GM21528 (cell line): Measurements from ENCODE around the gene BET1.
"Not testable (repeated sequence)": the region's sequence is repeated elsewhere in the genome, so short reads cannot be mapped to it uniquely, and the experiment has no call there.

Experiments used
- ATAC-seq: cut with Tn5 transposase; IDR thresholded peaks from one replicate; pipeline ENCODE4 v1.9.1; 2021; ENCODE audit warnings: mild to moderate bottlenecking, moderate library complexity; ENCODE audit not compliant: unreplicated experiment, low FRiP score

BET1 gene

GRCh38 chr7:94004024-94004951, at the start of gene BET1:
TSS of gene BET1 (minus strand) at chr7:94004355. CDS start at chr7:94004216, 139 bp downstream.
- peak; percentile 95 for ATAC-seq

DNA sequence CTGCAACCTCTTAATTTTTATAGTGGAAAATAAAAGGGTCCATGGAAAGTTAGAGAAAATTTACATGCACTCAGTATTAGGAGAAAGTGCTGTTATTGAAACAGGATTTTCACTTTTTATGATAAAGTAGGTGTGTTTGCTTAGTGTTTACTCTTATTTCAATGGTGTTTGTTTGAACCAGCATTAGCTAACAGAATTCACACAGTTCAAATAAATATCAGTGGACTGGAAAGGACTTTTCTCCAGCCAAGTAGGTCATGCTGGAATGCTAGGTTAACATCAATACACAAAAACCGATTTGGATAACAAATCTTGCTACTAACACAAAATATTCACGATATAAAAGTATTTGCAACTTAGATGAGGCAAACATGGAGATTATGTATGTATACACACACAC, 49.4 kb upstream of the BET1 start:
- ATAC-seq: no peak

DNA sequence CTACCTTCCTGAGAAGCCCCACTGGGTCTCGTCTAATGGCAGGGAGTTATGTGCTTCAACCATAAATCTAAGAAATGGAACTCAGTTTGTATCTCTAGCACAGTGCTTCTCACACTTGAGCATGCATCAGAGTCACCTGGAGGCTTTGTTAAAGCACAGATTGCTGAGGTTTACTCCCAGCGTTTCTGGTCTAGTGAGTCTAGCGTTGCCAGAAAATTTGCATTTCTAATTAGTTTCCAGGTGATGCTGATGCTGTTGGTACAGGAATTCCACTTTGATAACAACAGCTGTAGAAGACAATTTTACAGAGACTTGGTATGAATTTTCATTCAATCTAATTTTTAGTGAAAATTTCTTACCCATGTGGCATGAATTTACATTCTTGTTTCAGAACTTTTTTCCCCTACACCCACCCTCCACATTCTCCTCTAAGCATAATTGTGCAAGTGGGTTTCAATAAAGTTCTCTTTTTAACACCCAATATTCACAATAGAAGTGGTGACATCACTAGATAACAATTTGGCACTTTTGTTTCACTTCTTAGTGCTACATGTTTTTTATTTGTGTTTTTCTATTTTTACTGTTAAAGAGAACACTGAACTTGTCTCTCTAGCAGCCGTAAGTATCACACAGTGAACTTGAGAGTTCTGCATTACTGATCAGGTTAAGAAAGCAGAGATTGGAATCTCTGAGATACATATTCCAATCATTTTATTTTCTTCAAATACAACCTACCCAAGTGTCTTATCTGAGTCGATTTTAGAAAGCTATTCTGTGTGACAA, 48.4 kb upstream of the BET1 start:
- peak; percentile 53 for ATAC-seq

DNA sequence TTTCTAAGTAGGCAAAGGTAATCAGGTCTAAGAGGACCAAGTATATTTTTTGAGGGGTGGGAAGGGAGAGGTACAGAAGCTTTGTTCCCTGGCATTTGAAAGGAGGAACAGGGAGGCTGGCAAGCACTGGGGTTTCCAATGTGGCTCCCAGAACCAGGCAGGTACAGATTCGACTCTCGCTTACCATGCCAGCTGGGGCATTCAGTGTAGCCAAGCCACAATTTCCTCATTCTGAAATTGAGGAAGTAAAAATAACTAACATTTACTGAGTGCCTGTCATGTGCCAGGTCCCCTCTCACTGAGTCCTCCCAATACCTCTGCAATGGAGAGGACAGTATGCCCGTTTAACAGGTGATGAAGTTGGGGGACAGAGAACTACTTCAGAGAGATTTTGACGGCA, 45.9 kb upstream of the BET1 start:
- peak; percentile 88 for ATAC-seq

- ATAC-seq: peak; percentile 31
Observed at GRCh38 chr7:94049615-94050014, 45.5 kb upstream of the BET1 start.

- no peak for ATAC-seq
Observed at GRCh38 chr7:94048755-94049154, 44.6 kb upstream of the BET1 start.

GRCh38 chr7:94047956-94048355, 43.8 kb upstream of the BET1 start:
- no peak for ATAC-seq

- ATAC-seq: no peak
Observed at GRCh38 chr7:94045581-94045980, 41.4 kb upstream of the BET1 start.

DNA sequence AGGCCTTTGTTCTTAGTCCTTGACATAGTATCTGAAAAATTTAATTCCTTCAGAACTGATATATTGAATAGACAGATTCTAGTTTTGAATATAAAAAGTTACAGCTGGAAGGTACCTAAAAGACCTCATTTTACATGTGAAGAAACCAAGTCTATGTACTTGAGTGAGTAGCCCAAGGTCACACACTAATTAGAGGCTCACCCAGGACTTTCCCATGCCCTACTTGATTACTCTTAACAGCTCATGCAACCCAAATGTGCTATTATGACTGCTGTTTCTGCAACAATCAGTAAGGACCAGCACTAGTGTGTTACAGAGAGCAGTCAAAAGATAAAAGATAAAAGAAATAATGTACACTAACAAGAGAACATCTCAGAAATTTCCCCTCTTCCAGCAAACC, 40.7 kb upstream of the BET1 start:
- no peak for ATAC-seq

GRCh38 chr7:94043299-94043698, 39.1 kb upstream of the BET1 start:
- ATAC-seq: no peak

DNA sequence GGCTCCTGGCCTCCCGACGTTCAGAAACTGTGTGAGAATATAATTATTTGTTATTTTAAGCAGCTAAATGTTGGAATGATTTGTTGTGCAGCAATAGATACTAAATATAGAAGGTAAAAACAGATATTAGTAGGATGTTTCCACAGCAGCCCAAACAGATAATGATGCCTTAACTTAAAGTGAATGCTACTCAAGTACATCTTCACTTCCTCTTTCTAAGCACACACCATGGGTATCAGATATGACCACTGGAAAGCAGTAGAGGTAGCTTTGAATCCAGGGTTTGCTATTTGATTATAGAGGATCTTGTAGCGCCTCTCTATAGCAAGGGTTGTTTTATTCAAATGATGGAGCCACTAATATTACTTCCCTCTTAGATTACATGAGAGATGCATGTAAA, 38.2 kb upstream of the BET1 start:
- peak; percentile 97 for ATAC-seq

- ATAC-seq: no peak
Observed at GRCh38 chr7:94041529-94041928, 37.4 kb upstream of the BET1 start.

DNA sequence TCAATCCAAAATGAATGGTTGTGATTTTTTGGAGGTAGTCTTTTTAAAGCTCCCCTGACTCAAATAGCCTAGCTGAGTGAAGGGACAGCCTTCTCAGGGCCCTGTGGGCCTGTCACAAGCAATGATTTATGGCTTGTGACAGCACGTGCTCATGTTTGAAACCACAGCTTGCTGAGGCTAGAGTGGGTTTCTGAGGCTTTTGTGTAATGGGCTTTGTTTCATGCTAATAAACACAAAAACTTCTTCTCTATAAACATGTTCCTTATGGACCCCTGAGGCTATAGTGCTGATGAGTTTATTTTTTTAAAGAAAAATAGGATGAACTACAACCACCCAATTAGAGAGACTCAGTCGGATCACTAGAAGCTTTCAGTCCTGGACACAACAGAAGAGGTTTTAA, 36.1 kb upstream of the BET1 start:
- ATAC-seq: no peak

GRCh38 chr7:94039368-94040035, 35.3 kb upstream of the BET1 start:
- ATAC-seq: no peak

DNA sequence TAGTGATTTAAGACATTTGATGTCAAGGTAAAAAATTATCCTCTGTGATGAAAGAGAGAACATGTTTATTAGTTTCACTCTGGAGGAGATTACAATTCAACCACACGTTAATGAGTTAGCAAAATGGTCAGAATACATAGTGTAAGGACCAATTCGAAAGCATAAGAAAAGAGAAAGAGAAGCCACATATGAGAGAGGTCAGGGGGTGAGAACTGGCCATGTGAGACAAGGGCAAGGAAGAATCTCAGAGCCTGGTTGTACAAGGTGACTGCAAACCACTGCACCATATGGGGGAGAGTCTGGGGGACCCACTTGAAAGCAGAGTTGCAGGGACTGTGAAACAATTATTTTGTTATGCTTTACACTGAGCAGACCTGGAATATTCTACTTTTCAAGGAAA, 27.7 kb upstream of the BET1 start:
- ATAC-seq: no peak

DNA sequence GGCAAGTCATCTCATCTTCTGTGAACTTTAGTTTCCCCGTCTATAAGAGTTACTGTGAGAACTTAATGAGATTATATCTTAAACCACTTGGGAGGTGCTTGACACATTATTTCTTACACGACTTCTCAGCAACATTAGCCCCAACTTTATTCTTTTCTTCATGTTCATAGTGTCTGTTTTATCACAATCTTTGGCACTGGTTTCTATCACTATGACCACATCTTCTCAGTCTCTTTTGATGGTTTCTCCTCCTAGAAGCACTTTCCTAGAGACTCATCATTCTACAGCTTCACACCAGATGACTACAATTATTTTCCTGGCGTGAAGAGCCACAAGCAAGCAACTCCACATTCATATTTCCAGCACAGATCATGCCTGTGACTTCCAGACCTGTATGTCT, 26.5 kb upstream of the BET1 start:
- no peak for ATAC-seq

DNA sequence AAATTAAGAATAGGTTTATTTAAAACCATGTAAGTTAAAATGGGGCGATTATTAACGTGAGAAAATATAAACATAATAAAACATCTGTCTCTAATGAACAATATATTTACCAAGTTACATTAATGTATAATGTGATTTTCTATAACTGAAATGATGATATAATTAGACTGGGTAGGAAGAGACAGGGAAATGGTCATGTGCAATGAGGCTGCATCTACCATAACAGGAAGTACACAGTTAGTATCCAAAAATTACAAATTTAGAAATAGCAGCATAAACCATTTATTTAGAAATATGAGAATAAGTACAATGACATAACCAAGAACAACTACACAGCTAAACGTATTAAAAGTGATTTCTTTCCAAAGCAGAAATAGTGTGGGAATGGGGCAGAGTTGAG, 25.8 kb upstream of the BET1 start:
- no peak for ATAC-seq

DNA sequence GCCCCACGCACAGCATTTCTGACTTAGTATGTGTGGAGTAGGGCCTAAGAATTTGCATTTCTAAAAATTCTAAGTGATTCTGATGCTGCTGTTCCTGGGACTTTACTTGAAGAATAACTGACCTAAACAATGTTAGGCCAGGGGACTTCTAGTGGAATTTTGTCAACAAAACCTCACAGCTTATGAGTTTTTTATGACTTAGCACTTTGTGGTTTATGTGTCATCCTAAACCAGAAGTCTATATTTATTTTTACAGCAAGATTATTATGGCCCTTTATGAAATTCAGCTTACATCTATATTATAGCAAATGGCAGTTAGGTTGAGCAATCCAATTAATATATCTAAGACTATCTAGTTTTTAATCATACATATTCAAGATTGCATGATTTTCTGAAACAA, 24.6 kb upstream of the BET1 start:
- ATAC-seq: no peak

DNA sequence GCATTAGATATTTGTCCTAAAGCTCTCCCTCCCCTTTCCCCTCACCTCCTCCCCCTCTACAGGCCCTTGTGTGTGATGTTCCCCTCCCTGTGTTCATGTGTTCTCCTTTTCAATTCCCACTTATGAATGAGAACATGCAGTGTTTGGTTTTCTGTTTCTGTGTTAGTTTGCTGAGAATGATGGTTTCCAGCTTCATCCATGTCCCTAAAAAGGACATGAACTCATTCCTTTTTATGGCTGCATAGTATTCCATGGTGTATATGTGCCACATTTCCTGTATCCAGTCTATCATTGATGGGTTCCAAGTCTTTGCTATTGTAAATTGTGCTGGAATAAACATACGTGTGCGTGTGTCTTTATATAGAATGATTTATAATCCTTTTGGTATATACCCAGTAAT, 22.5 kb upstream of the BET1 start:
- not testable (repeated sequence) for ATAC-seq

DNA sequence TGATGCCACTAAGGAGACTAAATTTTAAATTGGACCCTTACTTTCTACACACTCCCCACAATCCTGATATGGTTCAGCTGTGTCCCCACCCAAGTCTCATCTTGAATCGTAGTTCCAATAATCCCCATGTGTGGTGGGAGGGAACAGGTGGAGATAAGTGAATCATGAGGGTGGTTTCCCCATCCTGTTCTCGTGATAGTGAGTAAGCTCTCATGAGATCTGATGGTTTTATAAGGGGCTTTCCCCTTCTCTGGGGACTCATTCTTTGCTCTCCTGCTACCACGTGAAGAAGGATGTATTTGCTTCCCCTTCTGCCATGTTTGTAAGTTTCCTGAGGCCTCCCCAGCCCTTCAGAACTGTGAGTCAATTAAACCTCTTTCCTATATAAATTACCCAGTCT, 18.4 kb upstream of the BET1 start:
- ATAC-seq: no peak

DNA sequence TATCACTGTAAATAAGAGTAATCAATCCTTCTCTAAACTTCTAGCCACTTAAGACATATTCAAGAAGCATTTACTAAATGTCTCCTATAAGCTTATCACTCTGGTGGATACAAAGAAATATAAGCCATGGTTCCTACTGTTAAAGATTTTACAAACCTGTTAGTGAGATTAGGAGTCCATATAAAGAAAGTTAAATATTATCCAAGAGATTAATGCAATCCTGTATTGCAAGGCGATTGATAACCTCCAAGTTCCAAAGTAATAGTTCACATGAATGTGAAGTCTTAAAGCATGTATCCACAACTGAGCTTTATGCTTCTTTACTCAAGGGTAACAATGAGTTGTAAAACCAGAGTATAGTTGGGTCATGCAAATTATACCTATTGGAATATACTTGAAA, 12.6 kb upstream of the BET1 start:
- no peak for ATAC-seq
